ENCODE results near the gene GEMIN5. TPM values are rescaled to one million over a fixed set of nuclear protein-coding genes. Genes with fewer than 3 reads are reported as not detected.

Gene GEMIN5
- total and polyA plus RNA-seq, 2 of the 13 experiments (the other 11 are each of a cell fraction or from before 2014, with no cell fraction given) = 6.6 to 28.6 TPM

- TF ChIP-seq GTF3A (CRISPR knock-in tag; conservative IDR thresholded peaks at IDR 0.05) = no peak
- TF ChIP-seq KDM6A (CRISPR knock-in tag; IDR thresholded peaks at IDR 0.05; ENCODE audit: low read depth) = no peak
- TF ChIP-seq REPIN1 (CRISPR knock-in tag; IDR thresholded peaks at IDR 0.05; ENCODE audit: borderline replicate concordance, low read depth) = 0 out of 2 replicates have a peak, but pooled peaks have one; percentile 19
- no peak for TF ChIP-seq ZNF724P (CRISPR knock-in tag; IDR thresholded peaks at IDR 0.05; ENCODE audit: borderline replicate concordance)
- TF ChIP-seq MTERF4 (CRISPR knock-in tag; IDR thresholded peaks at IDR 0.05) = no peak
- no peak for TF ChIP-seq ZSCAN9 (CRISPR knock-in tag; IDR thresholded peaks at IDR 0.05; ENCODE audit: borderline replicate concordance)
- no peak for TF ChIP-seq ZNF317 (CRISPR knock-in tag; IDR thresholded peaks at IDR 0.05)
- TF ChIP-seq ARID2 (CRISPR knock-in tag; IDR thresholded peaks at IDR 0.05; ENCODE audit: borderline replicate concordance) = peak; percentile 69; the same call in 1 of the 2 replicates
- TF ChIP-seq NFE2 (CRISPR knock-in tag; IDR thresholded peaks at IDR 0.05) = no peak
- no peak for TF ChIP-seq ZNF205 (CRISPR knock-in tag; IDR thresholded peaks at IDR 0.05)
- no peak for TF ChIP-seq ZNF780A (CRISPR knock-in tag; IDR thresholded peaks at IDR 0.05)
- TF ChIP-seq ZFP36L1 (CRISPR knock-in tag; IDR thresholded peaks at IDR 0.05) = no peak
- no peak for TF ChIP-seq ZNF678 (CRISPR knock-in tag; IDR thresholded peaks at IDR 0.05)
- TF ChIP-seq CEBPZ (IDR thresholded peaks at IDR 0.05; ENCODE audit: low read length) = no peak
- no peak for TF ChIP-seq IRF1 (CRISPR knock-in tag; IDR thresholded peaks at IDR 0.05; ENCODE audit: low read depth)
- TF ChIP-seq ZNF496 (CRISPR knock-in tag; IDR thresholded peaks at IDR 0.05; ENCODE audit: insufficient replicate concordance) = no peak
- TF ChIP-seq ZNF616 (CRISPR knock-in tag; IDR thresholded peaks at IDR 0.05; ENCODE audit: low read depth) = no peak
- no peak for TF ChIP-seq XBP1 (CRISPR knock-in tag; IDR thresholded peaks at IDR 0.05)
- TF ChIP-seq KMT2A (CRISPR knock-in tag; IDR thresholded peaks at IDR 0.05) = peak; percentile 59
- no peak for TF ChIP-seq STAT5B (CRISPR knock-in tag; IDR thresholded peaks at IDR 0.05)
- TF ChIP-seq ZNF710 (CRISPR knock-in tag; IDR thresholded peaks at IDR 0.05; ENCODE audit: borderline replicate concordance) = no peak; the same call in 1 of the 2 replicates
- TF ChIP-seq NR2F2 (IDR thresholded peaks at IDR 0.05; ENCODE audit: borderline replicate concordance, low read depth) = no peak
- no peak for TF ChIP-seq ZNF75D (CRISPR knock-in tag; IDR thresholded peaks at IDR 0.05; ENCODE audit: borderline replicate concordance)
- TF ChIP-seq PRPF4 (IDR thresholded peaks at IDR 0.05; ENCODE audit: low read depth, low read length, poor library complexity, severe bottlenecking) = no peak
- TF ChIP-seq TGIF2 (CRISPR knock-in tag; IDR thresholded peaks at IDR 0.05) = 0 out of 2 replicates have a peak, but pooled peaks have one; percentile 50
Observed at GRCh38 chr5:154860123-154860522, 77.9 kb downstream of the GEMIN5 start (continued).

Measured in HepG2 (cell line).